Upper lobe of left lung (tissue), 6 donors: ENCODE data around the gene TNFSF11. TPM values are rescaled to one million over a fixed set of nuclear protein-coding genes. Genes with fewer than 3 reads are reported as not detected.
A peak's percentile ranks its signal among the peaks of the same experiment; 100 is the strongest.

Experiments used
- ATAC-seq, 2 donors: fragments of 200-7000 bp; cut with Tn5 transposase; one replicate each; pipeline ENCODE4 v1.9.1; 2022; ENCODE audit warnings: mild to moderate bottlenecking in 2 of 2, moderate library complexity in 2 of 2; ENCODE audit not compliant: low FRiP score in 2 of 2
- DNase-seq, 2 donors: peaks; one replicate each; pipeline ENCODE4 v3.0.0-alpha.2; 2019 to 2020
- H3K27ac ChIP-seq, 4 donors: fragments of 200-600 bp; sonication (generic); one replicate each; pipeline ENCODE4 v1.5.1; 2016 to 2019
- H3K27me3 ChIP-seq, 4 donors: fragments of 200-600 bp; sonication (generic); one replicate each; pipeline ENCODE4 v1.5.1; 2017 to 2019
- H3K36me3 ChIP-seq, 4 donors: fragments of 200-600 bp; sonication (generic); one replicate each; pipeline ENCODE4 v1.5.1; 2016 to 2019
- H3K4me1 ChIP-seq, 4 donors: fragments of 200-600 bp; sonication (generic); one replicate each; pipeline ENCODE4 v1.5.1; 2018 to 2019
- H3K4me3 ChIP-seq, 4 donors: fragments of 200-600 bp; sonication (generic); one replicate each; pipeline ENCODE4 v1.5.1; 2017 to 2019; ENCODE audit warnings: mild to moderate bottlenecking in 2 of 4, moderate library complexity in 1 of 4
- H3K9me3 ChIP-seq, 4 donors: fragments of 200-600 bp; sonication (generic); one replicate each; pipeline ENCODE4 v1.5.1; 2018 to 2019
- CTCF ChIP-seq, 6 experiments: fragments of 450-650 bp in 4 of 6; fragments of 200-600 bp in 2 of 6; sonication (generic) in 2 of 6; IDR thresholded peaks; one replicate each; pipeline ENCODE4 v1.5.1; 2016 to 2019; ENCODE audit warnings: antibody characterized with exemption in 6 of 6
- EP300 ChIP-seq, 4 donors: sonication (generic); formaldehyde crosslinking; IDR thresholded peaks; one replicate each; pipeline ENCODE4 v1.5.1; 2017; ENCODE audit warnings: antibody characterized with exemption in 4 of 4, control low read depth in 2 of 4
- POLR2A ChIP-seq, 4 donors: fragments of 450-650 bp; IDR thresholded peaks; one replicate each; pipeline ENCODE4 v1.5.1; 2016 to 2017; ENCODE audit warnings: antibody characterized with exemption in 4 of 4, mild to moderate bottlenecking in 2 of 4
- POLR2AphosphoS5 ChIP-seq, 2 donors: sonication (generic); formaldehyde crosslinking; IDR thresholded peaks; one replicate each; pipeline ENCODE4 v1.5.1; 2017; ENCODE audit warnings: antibody characterized with exemption in 2 of 2
- WGBS, 2 donors: methylation state at CpG; one replicate each; pipeline ENCODE4 v1.1.5; 2017 to 2018; 5-methylcytosine and 5-hydroxymethylcytosine counted together
- total RNA-seq, 6 donors: library from RNA; depleted of rRNA in 4 of 6; stranded (reverse); fragments of >200 nt in 4 of 6; gene quantifications; one replicate each; pipeline versions ENCODE4 v1.1.0 to v1.2.1, GENCODE V29; 2016 to 2021
- donor health status: DM: no; HTN: no; CAD: no; lungs with moderate emphysema.
- donor health status: DM: no; HTN: yes; CAD: no; lungs with severe emphysema.

TNFSF11 gene
- total RNA-seq, 6 donors from 2014 or later: not detected

DNA sequence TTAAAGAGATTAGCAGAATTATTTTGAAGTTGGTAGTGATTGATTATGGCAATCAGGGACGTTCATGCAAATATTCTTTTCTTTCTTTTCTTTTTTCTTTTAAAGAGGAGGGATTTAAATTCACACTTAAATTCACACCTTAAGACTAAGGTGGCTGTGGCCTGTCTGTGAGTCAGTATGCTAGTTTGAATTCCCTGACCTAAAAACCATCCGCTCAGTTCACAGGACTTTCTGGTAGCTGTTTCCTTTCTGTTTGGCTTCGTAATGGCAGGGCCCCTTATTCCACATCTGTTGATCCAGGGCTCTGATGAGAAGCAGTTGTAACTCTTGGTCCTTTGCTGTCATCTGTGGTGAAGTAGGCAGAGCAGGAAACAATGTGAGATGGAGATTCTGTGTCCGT, 7.5 kb downstream of the TNFSF11 start:
- Histone ChIP-seq H3K4me3 (no peak overlapping the region), H3K27me3 (no peaks in the 10 kb centered on the region), H3K36me3 (no peaks in the 10 kb centered on the region), H3K4me1 (no peaks in the 10 kb centered on the region), H3K27ac (no peak overlapping the region), H3K9me3 (no peaks in the 10 kb centered on the region)
- 69 to 72% methylated on average over 4 of the region's 4 CpGs for WGBS, 2 donors
- no peak for ATAC-seq
- no peak for DNase-seq
- TF ChIP-seq CTCF (IDR thresholded peaks at IDR 0.05) (no peak), POLR2A (IDR thresholded peaks at IDR 0.05) (no peak), EP300 (IDR thresholded peaks at IDR 0.05) (no peak), POLR2AphosphoS5 (IDR thresholded peaks at IDR 0.05) (no peak)

DNA sequence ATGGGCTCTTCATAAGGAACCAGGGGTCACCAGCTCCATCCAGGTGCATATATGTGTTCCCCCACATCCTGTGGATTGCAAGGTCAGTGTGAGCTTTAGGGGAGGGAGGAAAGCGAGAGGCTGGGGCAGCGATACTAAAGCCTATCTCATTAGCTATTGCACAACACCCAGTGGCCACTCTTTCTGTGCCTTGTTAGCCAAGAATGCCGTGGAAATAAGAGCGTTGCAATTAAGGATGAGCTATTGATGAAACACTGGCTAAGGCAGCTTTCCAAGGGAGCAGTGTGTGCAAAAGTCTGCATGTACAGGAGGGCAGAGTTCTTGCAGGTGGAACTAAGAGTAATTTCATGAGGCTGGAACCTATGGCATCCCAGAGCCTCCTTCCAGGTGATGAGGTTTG, 17.6 kb downstream of the TNFSF11 start:
- Histone ChIP-seq H3K4me1 (peaks cover 0 to 9% (median 2%) of the 10 kb centered on the region in 4 donors), H3K27me3 (no peaks in the 10 kb centered on the region), H3K27ac (no peak overlapping the region), H3K36me3 (no peaks in the 10 kb centered on the region), H3K4me3 (no peak overlapping the region), H3K9me3 (no peaks in the 10 kb centered on the region)
- TF ChIP-seq CTCF (IDR thresholded peaks at IDR 0.05): no peak
- no peak for TF ChIP-seq POLR2A (IDR thresholded peaks at IDR 0.05)
- no peak for TF ChIP-seq POLR2AphosphoS5 (IDR thresholded peaks at IDR 0.05)
- no peak for TF ChIP-seq EP300 (IDR thresholded peaks at IDR 0.05)
- ATAC-seq: no peak
- WGBS, 2 donors: 86 to 91% methylated on average over 4 of the region's 4 CpGs
- DNase-seq: no peak

DNA sequence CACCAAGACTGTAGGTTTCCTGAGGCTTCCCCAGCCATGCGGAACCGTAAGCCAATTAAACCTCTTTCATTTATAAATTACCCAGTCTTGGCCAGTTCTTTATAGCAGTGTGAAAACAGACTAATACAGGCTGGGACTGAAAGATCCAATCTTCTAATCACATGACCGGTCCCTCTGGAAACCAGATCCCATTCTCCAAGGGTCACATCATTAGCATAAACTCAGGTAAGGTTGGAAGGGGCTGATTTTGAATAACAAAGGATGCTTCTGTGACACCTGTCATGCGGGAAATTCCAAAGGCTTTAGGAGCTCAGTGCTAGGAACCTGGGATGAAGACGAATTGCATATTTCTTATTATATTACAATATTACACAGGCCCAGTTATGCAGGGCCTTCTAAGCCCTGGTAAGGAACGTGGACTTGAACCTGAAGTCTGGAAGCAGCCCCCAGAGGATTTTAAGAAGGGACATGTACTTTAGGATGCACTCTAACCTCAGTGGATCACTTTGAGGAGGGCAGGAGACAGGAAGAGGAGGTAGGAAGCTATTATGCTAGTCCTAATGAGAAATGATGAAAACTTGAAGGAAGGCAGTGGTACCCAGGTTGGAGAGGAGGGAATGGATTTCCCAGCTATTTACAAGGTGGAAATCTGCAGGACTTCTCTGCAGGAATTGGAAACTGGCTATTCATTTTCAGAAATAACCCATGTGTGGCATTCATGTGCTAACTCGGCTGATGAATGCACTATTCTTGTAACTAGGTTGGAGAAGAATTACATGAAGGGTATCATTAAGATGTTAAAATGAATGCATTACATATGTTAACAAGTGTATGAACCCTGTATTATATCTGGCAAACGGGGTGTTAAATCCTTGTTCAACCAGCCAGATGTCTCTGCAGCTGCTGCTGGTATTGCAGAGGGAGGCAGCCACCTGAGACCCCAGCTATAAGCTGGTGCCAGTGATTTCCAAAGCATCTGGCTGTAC, 19.3 kb downstream of the TNFSF11 start:
- DNase-seq (no peak), ATAC-seq (no peak)
- H3K9me3 ChIP-seq: no peaks in the 10 kb centered on the region
- WGBS, 2 donors: 76 to 79% methylated on average over 8 of the region's 8 CpGs
- no peaks in the 10 kb centered on the region for H3K36me3 ChIP-seq
- H3K4me1 ChIP-seq: peaks cover 0 to 9% (median 2%) of the 10 kb centered on the region in 4 donors
- TF ChIP-seq CTCF (IDR thresholded peaks at IDR 0.05) (no peak), EP300 (IDR thresholded peaks at IDR 0.05) (no peak), POLR2A (IDR thresholded peaks at IDR 0.05) (no peak), POLR2AphosphoS5 (IDR thresholded peaks at IDR 0.05) (no peak)
- no peaks in the 10 kb centered on the region for H3K27me3 ChIP-seq
- H3K4me3 ChIP-seq: no peak overlapping the region
- no peak overlapping the region for H3K27ac ChIP-seq

DNA sequence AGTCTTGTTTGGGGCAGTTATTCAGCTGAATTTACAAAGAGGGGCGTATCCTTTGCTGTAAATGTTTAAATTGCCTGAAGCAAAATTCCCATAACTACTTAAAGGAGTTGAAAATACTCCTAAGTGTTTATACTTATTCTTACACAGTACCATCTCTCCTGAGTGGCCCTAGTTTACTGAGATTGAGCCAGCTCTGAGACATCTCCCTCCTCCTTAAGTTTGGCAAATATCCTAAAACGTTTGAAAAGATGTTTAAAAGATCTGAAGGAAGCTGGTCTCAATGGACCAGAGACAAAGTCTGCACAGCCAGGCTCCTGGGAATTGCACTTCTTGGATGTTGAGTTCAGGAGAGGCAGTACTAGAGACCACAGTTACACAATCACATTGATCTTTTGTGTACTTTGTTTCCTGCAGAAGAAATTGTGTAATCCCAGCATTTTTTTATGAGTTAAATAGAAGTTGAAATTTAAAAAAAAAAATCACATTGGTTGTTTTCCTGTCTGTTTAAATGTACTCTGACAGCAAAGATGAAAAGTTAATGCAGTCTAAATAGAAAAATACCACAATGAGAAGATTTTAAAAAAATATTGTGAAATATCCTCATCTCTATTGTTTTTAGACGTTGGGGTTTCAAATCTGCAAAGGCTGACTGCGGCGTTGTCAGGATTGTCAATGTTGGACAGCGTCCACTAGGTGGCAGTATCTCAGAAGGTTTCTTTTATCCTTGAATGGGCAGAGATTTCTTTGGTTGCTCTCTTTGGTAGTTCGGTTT, 20.7 kb downstream of the TNFSF11 start:
- H3K27ac ChIP-seq: no peak overlapping the region
- WGBS, 2 donors: 11 to 14% methylated on average over 7 of the region's 7 CpGs
- no peaks in the 10 kb centered on the region for H3K36me3 ChIP-seq
- ATAC-seq (peak in 1 of 2 donors; percentile 86), DNase-seq (peak in 1 of 2 donors; percentile 60)
- no peaks in the 10 kb centered on the region for H3K9me3 ChIP-seq
- no peak for TF ChIP-seq EP300 (IDR thresholded peaks at IDR 0.05)
- no peak for TF ChIP-seq POLR2A (IDR thresholded peaks at IDR 0.05)
- TF ChIP-seq CTCF (IDR thresholded peaks at IDR 0.05): peak; percentile 43 to 85 (median 72)
- no peak for TF ChIP-seq POLR2AphosphoS5 (IDR thresholded peaks at IDR 0.05)
- no peak overlapping the region for H3K4me3 ChIP-seq
- H3K27me3 ChIP-seq: no peaks in the 10 kb centered on the region
- peaks cover 0 to 9% (median 2%) of the 10 kb centered on the region in 4 donors for H3K4me1 ChIP-seq
